Astrocyte (in vitro differentiated cells and primary cell): Measurements from ENCODE around the gene SGIP1. TPM values are rescaled to one million over a fixed set of nuclear protein-coding genes. Genes with fewer than 3 reads are reported as not detected.

Source experiments
- DNase-seq: peaks from one replicate; pipeline ENCODE4 v3.0.0-alpha.2; 2010; ENCODE audit warnings: low read depth
- FAIRE-seq: peaks from 2 replicates; lab custom pipeline; 2011; peaks lifted over from hg19 to GRCh38; lab: Jason Lieb, UNC
- H2AFZ ChIP-seq: 2 replicates; pipeline ENCODE4 v1.6.0; 2012; ENCODE audit warnings: low read depth, low read length, inconsistent platforms
- H3K27ac ChIP-seq: 2 replicates; pipeline ENCODE4 v1.5.1; 2011; ENCODE audit warnings: low read depth, low read length, inconsistent platforms
- H3K27me3 ChIP-seq: 2 replicates; pipeline ENCODE4 v1.6.0; 2011; ENCODE audit warnings: low read length, inconsistent platforms; ENCODE audit not compliant: insufficient read depth
- H3K36me3 ChIP-seq: 2 replicates; pipeline ENCODE4 v1.5.1; 2011; ENCODE audit warnings: low read length, inconsistent platforms; ENCODE audit not compliant: insufficient read depth
- H3K4me1 ChIP-seq: 2 replicates; pipeline ENCODE4 v1.5.1; 2011; ENCODE audit warnings: low read length, inconsistent platforms; ENCODE audit not compliant: insufficient read depth
- H3K4me2 ChIP-seq: 2 replicates; pipeline ENCODE4 v1.6.0; 2012; ENCODE audit warnings: low read length, inconsistent platforms
- H3K4me3 ChIP-seq: 2 replicates; pipeline ENCODE4 v1.5.1; 2011; ENCODE audit warnings: low read depth, mild to moderate bottlenecking, low read length, inconsistent platforms; ENCODE audit not compliant: insufficient read depth
- H3K79me2 ChIP-seq: 2 replicates; pipeline ENCODE4 v1.6.0; 2012; ENCODE audit warnings: mild to moderate bottlenecking, low read length, inconsistent platforms; ENCODE audit not compliant: insufficient read depth
- H3K9ac ChIP-seq: 2 replicates; pipeline ENCODE4 v1.6.0; 2012; ENCODE audit warnings: mild to moderate bottlenecking, low read length, inconsistent platforms
- H3K9me3 ChIP-seq: 2 replicates; pipeline ENCODE4 v1.5.1; 2012; ENCODE audit warnings: low read depth, mild to moderate bottlenecking, low read length, inconsistent platforms; ENCODE audit not compliant: insufficient read depth
- H4K20me1 ChIP-seq: 2 replicates; pipeline ENCODE4 v1.6.0; 2012; ENCODE audit warnings: low read length, inconsistent platforms; ENCODE audit not compliant: insufficient read depth
- H3K27ac Mint-ChIP-seq: one replicate; pipeline ENCODE4 v1.8.0; 2021; ENCODE audit warnings: mild to moderate bottlenecking, mixed read lengths; ENCODE audit not compliant: unreplicated experiment
- H3K27me3 Mint-ChIP-seq: one replicate; pipeline ENCODE4 v1.8.0; 2021; ENCODE audit warnings: low read depth, mixed read lengths; ENCODE audit not compliant: unreplicated experiment
- H3K36me3 Mint-ChIP-seq: one replicate; pipeline ENCODE4 v1.8.0; 2021; ENCODE audit warnings: low read depth, mixed read lengths; ENCODE audit not compliant: unreplicated experiment
- H3K4me1 Mint-ChIP-seq: one replicate; pipeline ENCODE4 v1.8.0; 2021; ENCODE audit warnings: low read depth, mixed read lengths; ENCODE audit not compliant: unreplicated experiment
- H3K4me3 Mint-ChIP-seq: one replicate; pipeline ENCODE4 v1.8.0; 2021; ENCODE audit warnings: mild to moderate bottlenecking, moderate library complexity, mixed read lengths; ENCODE audit not compliant: unreplicated experiment
- H3K9me3 Mint-ChIP-seq: one replicate; pipeline ENCODE4 v1.8.0; 2021; ENCODE audit warnings: mild to moderate bottlenecking, mixed read lengths; ENCODE audit not compliant: unreplicated experiment
- CTCF ChIP-seq: IDR thresholded peaks from 2 replicates; pipeline ENCODE4 v1.5.1; 2011; ENCODE audit warnings: low read depth, mild to moderate bottlenecking, inconsistent platforms, low read length, moderate library complexity; ENCODE audit not compliant: insufficient read depth
- EZH2 ChIP-seq: IDR thresholded peaks from 2 replicates; pipeline ENCODE4 v1.6.1; 2012; ENCODE audit warnings: mild to moderate bottlenecking, low read length, inconsistent platforms; ENCODE audit not compliant: insufficient read depth
- total RNA-seq: library from RNA; stranded (reverse); gene quantifications from 2 replicates; pipeline ENCODE4 v1.2.1, GENCODE V29; 2021

SGIP1 gene
- total RNA-seq, 1 donor from 2014 or later: 8.8 TPM

- Mint-ChIP-seq H3K27me3 (no peaks in the 10 kb centered on the region), H3K27ac (no peak overlapping the region), H3K4me1 (peaks cover 8% of the 10 kb centered on the region), H3K4me3 (no peak overlapping the region), H3K9me3 (no peaks in the 10 kb centered on the region), H3K36me3 (no peaks in the 10 kb centered on the region)
- Histone ChIP-seq H3K4me3 (no peak overlapping the region), H3K27ac (no peak overlapping the region), H3K9ac (no peak overlapping the region), H3K79me2 (no peaks in the 10 kb centered on the region), H3K36me3 (no peaks in the 10 kb centered on the region), H2AFZ (no peak overlapping the region), H3K4me1 (no peaks in the 10 kb centered on the region), H4K20me1 (no peaks in the 10 kb centered on the region), H3K9me3 (no peaks in the 10 kb centered on the region), H3K4me2 (no peak overlapping the region), H3K27me3 (no peaks in the 10 kb centered on the region)
- DNase-seq (no peak), FAIRE-seq (peak; percentile 23)
- TF ChIP-seq EZH2 (no peak), CTCF (no peak)
Observed at GRCh38 chr1:66497910-66498309, 36.0 kb upstream of the SGIP1 start.

GRCh38 chr1:66500301-66500700 lies 33.7 kb upstream of the SGIP1 start:
- Histone ChIP-seq H3K9me3 (no peaks in the 10 kb centered on the region), H3K27me3 (no peaks in the 10 kb centered on the region), H3K9ac (no peak overlapping the region), H3K4me2 (no peak overlapping the region), H3K79me2 (no peaks in the 10 kb centered on the region), H2AFZ (no peak overlapping the region), H3K4me1 (no peaks in the 10 kb centered on the region), H3K36me3 (no peaks in the 10 kb centered on the region), H3K4me3 (no peak overlapping the region), H3K27ac (no peak overlapping the region), H4K20me1 (no peaks in the 10 kb centered on the region)
- Mint-ChIP-seq H3K4me3 (no peak overlapping the region), H3K9me3 (no peaks in the 10 kb centered on the region), H3K4me1 (peaks cover 2% of the 10 kb centered on the region), H3K27ac (no peak overlapping the region), H3K27me3 (no peaks in the 10 kb centered on the region), H3K36me3 (no peaks in the 10 kb centered on the region)
- no peak for FAIRE-seq
- no peak for DNase-seq
- TF ChIP-seq CTCF (no peak), EZH2 (no peak)

- Mint-ChIP-seq H3K36me3 (no peaks in the 10 kb centered on the region), H3K4me3 (no peak overlapping the region), H3K4me1 (peaks cover 4% of the 10 kb centered on the region), H3K27me3 (no peaks in the 10 kb centered on the region), H3K27ac (no peak overlapping the region), H3K9me3 (no peaks in the 10 kb centered on the region)
- H3K4me3 ChIP-seq: no peak overlapping the region
- H3K9me3 ChIP-seq: no peaks in the 10 kb centered on the region
- H3K36me3 ChIP-seq: no peaks in the 10 kb centered on the region
- no peak overlapping the region for H3K4me2 ChIP-seq
- H3K79me2 ChIP-seq: no peaks in the 10 kb centered on the region
- H2AFZ ChIP-seq: no peak overlapping the region
- DNase-seq (no peak), FAIRE-seq (no peak)
- no peak overlapping the region for H3K27ac ChIP-seq
- H3K9ac ChIP-seq: no peak overlapping the region
- no peaks in the 10 kb centered on the region for H4K20me1 ChIP-seq
- TF ChIP-seq EZH2 (no peak), CTCF (no peak)
- H3K27me3 ChIP-seq: no peaks in the 10 kb centered on the region
- no peaks in the 10 kb centered on the region for H3K4me1 ChIP-seq
Observed at GRCh38 chr1:66502086-66502485, 31.9 kb upstream of the SGIP1 start.
